HEK293 (cell line): ENCODE results near the gene SLC16A6.
A peak's percentile ranks its signal among the peaks of the same experiment; 100 is the strongest.
"Not testable (repeated sequence)": the region's sequence is repeated elsewhere in the genome, so short reads cannot be mapped to it uniquely, and the experiment has no call there.

Experiments
- CTCF ChIA-PET: fragments of 350-600 bp; formaldehyde crosslinking; extraction: SDS; loops from one replicate; lab custom pipeline; 2021; ENCODE audit warnings: antibody characterized with exemption; lab: Yijun Ruan, JAX
- POLR2A ChIA-PET: fragments of 300-600 bp; formaldehyde crosslinking; extraction: SDS; loops from one replicate; lab custom pipeline; 2020; ENCODE audit warnings: antibody characterized with exemption, inconsistent platforms; lab: Yijun Ruan, JAX
- H3K27ac ChIP-seq: fragments of 200-500 bp; sonication (Bioruptor generic); 2 replicates; pipeline ENCODE4 v1.5.1; 2014; ENCODE audit warnings: low read depth, low read length, control low read depth, inconsistent platforms; ENCODE audit errors: extremely low read depth
- H3K36me3 ChIP-seq, 2 experiments: fragments of 200-500 bp in 1 of 2; sonication (Bioruptor generic) in 1 of 2; 1 replicate in 1 of 2; 2 replicates in 1 of 2; pipeline ENCODE4 v1.5.1; 2014 to 2017; ENCODE audit warnings: inconsistent platforms in 2 of 2, low read length in 2 of 2; ENCODE audit not compliant: control insufficient read depth in 2 of 2, insufficient read depth in 1 of 2
- H3K4me1 ChIP-seq: fragments of 200-500 bp; sonication (Bioruptor generic); 2 replicates; pipeline ENCODE4 v1.5.1; 2014; ENCODE audit warnings: mild to moderate bottlenecking, low read length, inconsistent platforms; ENCODE audit not compliant: control insufficient read depth, insufficient read depth
- H3K4me3 ChIP-seq: 2 replicates; pipeline ENCODE4 v1.5.1; 2011; ENCODE audit warnings: low read depth, mild to moderate bottlenecking, control low read depth, low read length, moderate library complexity
- H3K9me3 ChIP-seq: fragments of 200-500 bp; sonication (Bioruptor generic); 2 replicates; pipeline ENCODE4 v1.5.1; 2014; ENCODE audit warnings: low read depth, low read length, inconsistent platforms; ENCODE audit not compliant: control insufficient read depth, insufficient read depth
- HOXA7 ChIP-seq: sonication (generic); formaldehyde crosslinking; IDR thresholded peaks from 2 replicates; pipeline ENCODE4 v1.8.1; 2022; ENCODE audit warnings: missing genetic modification reagents, borderline replicate concordance
- KLF8 ChIP-seq: fragments of 450-650 bp; formaldehyde crosslinking; IDR thresholded peaks from 2 replicates; pipeline ENCODE4 v1.5.1; 2016; ENCODE audit warnings: missing biosample characterization, missing genetic modification characterization
- SCRT2 ChIP-seq: fragments of 450-650 bp; formaldehyde crosslinking; IDR thresholded peaks from 2 replicates; pipeline ENCODE4 v1.5.1; 2016; ENCODE audit warnings: missing biosample characterization, missing genetic modification characterization
- YY2 ChIP-seq: fragments of 450-650 bp; formaldehyde crosslinking; IDR thresholded peaks from 2 replicates; pipeline ENCODE4 v1.5.1; 2016; ENCODE audit warnings: missing biosample characterization, missing genetic modification characterization
- ZNF248 ChIP-seq: fragments of 450-650 bp; formaldehyde crosslinking; IDR thresholded peaks from 2 replicates; pipeline ENCODE4 v1.5.1; 2017; ENCODE audit warnings: missing biosample characterization, missing genetic modification characterization
- ZNF311 ChIP-seq: fragments of 450-650 bp; formaldehyde crosslinking; IDR thresholded peaks from 2 replicates; pipeline ENCODE4 v1.5.1; 2017; ENCODE audit warnings: missing biosample characterization, missing genetic modification characterization, borderline replicate concordance
- ZNF501 ChIP-seq: fragments of 450-650 bp; formaldehyde crosslinking; IDR thresholded peaks from 2 replicates; pipeline ENCODE4 v1.5.1; 2016; ENCODE audit warnings: missing biosample characterization, missing genetic modification characterization
- ZNF621 ChIP-seq: fragments of 450-650 bp; formaldehyde crosslinking; IDR thresholded peaks from 2 replicates; pipeline ENCODE4 v1.5.1; 2017; ENCODE audit warnings: missing biosample characterization, missing genetic modification characterization
- TF ChIP-seq, protein P1 (sequence below): fragments of 450-650 bp; formaldehyde crosslinking; IDR thresholded peaks from 2 replicates; pipeline ENCODE4 v1.5.1; 2017; ENCODE audit warnings: missing biosample characterization, missing genetic modification characterization
- TF ChIP-seq, protein P2 (sequence below): fragments of 450-650 bp; formaldehyde crosslinking; IDR thresholded peaks from 2 replicates; pipeline ENCODE4 v1.5.1; 2017; ENCODE audit warnings: missing biosample characterization, mild to moderate bottlenecking, missing genetic modification characterization, moderate library complexity
- TF ChIP-seq, protein P3 (sequence below): fragments of 450-650 bp; IDR thresholded peaks from 2 replicates; pipeline ENCODE4 v1.5.1; 2018; ENCODE audit warnings: missing biosample characterization, missing genetic modification characterization

The SLC16A6 gene

DNA sequence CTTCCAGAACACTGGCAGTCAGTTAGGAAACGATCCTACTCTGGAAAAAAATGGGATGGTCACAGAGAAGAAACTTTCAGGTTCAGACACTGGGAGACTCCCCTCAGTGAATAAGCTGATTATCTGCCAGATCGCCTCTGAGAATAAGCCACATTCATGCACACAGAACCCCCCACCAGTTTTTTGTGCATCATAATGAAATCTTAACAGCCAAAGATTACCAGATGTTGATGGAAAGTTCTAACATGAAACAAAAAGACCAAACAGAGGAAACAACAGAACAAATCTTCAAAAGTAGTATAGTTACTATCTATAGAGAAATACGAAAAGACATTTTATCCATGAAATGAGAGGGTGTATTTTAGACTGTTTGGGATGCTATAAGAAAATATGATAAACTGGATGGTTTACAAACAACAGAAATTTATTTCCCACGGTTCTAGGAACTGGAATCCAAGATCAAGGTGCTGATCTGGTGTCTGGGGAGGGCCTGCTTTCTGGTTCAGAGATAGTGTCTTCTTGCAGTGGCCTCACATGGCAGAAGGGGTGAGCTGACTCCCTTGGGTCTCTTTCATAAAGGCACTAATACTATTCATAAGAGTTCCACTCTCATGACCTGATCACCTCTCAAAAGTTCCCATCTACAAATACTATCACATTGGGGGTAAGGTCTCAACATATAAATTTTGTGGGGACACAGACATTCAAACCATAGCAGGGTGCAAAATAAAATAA is 51.1 kb downstream of the SLC16A6 start (continued):
- TF ChIP-seq, protein P1, sequence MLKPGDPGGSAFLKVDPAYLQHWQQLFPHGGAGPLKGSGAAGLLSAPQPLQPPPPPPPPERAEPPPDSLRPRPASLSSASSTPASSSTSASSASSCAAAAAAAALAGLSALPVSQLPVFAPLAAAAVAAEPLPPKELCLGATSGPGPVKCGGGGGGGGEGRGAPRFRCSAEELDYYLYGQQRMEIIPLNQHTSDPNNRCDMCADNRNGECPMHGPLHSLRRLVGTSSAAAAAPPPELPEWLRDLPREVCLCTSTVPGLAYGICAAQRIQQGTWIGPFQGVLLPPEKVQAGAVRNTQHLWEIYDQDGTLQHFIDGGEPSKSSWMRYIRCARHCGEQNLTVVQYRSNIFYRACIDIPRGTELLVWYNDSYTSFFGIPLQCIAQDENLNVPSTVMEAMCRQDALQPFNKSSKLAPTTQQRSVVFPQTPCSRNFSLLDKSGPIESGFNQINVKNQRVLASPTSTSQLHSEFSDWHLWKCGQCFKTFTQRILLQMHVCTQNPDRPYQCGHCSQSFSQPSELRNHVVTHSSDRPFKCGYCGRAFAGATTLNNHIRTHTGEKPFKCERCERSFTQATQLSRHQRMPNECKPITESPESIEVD (tag by site-specific recombination): no peak

DNA sequence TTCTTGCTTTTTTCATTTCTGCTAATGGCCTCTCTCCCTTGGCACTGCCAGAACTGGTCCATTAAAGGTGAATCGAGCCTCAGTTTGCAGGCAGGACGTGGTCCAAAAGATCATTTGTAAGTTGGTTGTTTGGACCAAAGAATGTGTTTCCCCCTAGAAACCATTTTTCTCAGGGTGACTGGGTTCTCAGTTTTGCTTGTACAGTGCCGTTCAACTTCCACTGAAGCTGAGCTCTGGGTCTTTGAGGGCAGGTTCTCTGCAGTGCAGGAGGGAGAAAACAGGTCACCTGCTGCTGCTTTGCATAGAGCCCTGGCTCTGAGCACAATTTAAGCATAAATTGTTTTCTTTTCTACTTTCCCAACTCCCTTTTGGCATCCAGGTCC is 52.1 kb downstream of the SLC16A6 start:
- ChIA-PET CTCF (interaction anchor here (1.1 to 1.3 kb wide), 2 partner anchors 38 to 160 kb away, joined by 3 to 4 read pairs; no protein-coding TSS in a partner anchor), POLR2A (no interaction called here)
- TF ChIP-seq, protein P2, sequence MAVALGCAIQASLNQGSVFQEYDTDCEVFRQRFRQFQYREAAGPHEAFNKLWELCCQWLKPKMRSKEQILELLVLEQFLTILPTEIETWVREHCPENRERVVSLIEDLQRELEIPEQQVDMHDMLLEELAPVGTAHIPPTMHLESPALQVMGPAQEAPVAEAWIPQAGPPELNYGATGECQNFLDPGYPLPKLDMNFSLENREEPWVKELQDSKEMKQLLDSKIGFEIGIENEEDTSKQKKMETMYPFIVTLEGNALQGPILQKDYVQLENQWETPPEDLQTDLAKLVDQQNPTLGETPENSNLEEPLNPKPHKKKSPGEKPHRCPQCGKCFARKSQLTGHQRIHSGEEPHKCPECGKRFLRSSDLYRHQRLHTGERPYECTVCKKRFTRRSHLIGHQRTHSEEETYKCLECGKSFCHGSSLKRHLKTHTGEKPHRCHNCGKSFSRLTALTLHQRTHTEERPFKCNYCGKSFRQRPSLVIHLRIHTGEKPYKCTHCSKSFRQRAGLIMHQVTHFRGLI (tag by site-specific recombination): no peak
- TF ChIP-seq ZNF501 (tag by site-specific recombination) (no peak), ZNF621 (tag by site-specific recombination) (no peak), KLF8 (tag by site-specific recombination) (no peak)
- no peaks in the 10 kb centered on the region; the same call in none of the 2 replicates for H3K9me3 ChIP-seq
- H3K4me1 ChIP-seq: no peaks in the 10 kb centered on the region
- H3K36me3 ChIP-seq: no peaks in the 10 kb centered on the region
- no peak overlapping the region for H3K4me3 ChIP-seq
- H3K27ac ChIP-seq: no peak overlapping the region

DNA sequence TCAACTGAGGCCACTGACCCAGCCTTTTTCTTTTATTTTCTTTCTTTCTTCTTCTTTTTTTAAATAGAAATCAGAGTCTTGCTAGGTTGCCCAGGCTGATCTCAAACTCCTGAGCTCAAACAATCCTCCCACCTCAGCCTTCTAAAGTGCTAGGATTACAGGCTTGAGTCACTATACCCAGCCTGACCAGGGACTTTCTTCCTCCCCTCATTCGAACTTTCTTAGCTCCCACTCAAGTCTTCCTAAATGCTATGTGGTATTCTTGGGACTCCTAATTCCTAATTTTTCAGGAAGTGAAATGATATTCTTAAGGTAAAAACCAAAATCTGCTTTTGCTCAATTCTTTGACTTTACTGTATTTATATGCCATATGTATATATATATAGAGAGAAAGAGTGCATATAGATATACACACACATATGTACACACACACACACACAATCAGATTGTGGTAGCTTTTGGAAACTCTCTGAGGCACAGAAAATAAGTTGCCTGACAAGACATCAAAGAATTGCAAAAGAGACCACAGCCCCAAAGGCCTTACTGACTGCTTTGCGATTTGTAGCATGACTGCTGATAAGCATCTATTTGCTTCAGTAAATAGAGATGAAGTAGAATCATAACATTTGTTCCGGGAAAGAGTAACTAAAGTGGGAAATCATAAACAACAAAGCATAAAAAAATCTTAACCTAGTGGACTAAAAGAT is 52.6 kb downstream of the SLC16A6 start:
- Histone ChIP-seq H3K27ac (no peak overlapping the region), H3K4me1 (no peaks in the 10 kb centered on the region), H3K9me3 (no peaks in the 10 kb centered on the region; the same call in none of the 2 replicates), H3K4me3 (no peak overlapping the region)
- ChIA-PET POLR2A (interaction anchor here (2.5 kb wide), 1 partner anchor 9 kb away, joined by 13 read pairs; the partner anchor contains the start of gene AMZ2), CTCF (interaction anchor here (1.3 kb wide), 1 partner anchor 160 kb away, joined by 3 read pairs; no protein-coding TSS in a partner anchor)
- TF ChIP-seq, protein P3, sequence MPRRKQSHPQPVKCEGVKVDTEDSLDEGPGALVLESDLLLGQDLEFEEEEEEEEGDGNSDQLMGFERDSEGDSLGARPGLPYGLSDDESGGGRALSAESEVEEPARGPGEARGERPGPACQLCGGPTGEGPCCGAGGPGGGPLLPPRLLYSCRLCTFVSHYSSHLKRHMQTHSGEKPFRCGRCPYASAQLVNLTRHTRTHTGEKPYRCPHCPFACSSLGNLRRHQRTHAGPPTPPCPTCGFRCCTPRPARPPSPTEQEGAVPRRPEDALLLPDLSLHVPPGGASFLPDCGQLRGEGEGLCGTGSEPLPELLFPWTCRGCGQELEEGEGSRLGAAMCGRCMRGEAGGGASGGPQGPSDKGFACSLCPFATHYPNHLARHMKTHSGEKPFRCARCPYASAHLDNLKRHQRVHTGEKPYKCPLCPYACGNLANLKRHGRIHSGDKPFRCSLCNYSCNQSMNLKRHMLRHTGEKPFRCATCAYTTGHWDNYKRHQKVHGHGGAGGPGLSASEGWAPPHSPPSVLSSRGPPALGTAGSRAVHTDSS (tag by site-specific recombination): no peak
- TF ChIP-seq YY2 (tag by site-specific recombination) (no peak), ZNF248 (tag by site-specific recombination) (no peak), HOXA7 (CRISPR knock-in tag) (no peak), ZNF311 (tag by site-specific recombination) (no peak)
- TF ChIP-seq, all 188 proteins: peak for 0
- H3K36me3 ChIP-seq: no peaks in the 10 kb centered on the region

DNA sequence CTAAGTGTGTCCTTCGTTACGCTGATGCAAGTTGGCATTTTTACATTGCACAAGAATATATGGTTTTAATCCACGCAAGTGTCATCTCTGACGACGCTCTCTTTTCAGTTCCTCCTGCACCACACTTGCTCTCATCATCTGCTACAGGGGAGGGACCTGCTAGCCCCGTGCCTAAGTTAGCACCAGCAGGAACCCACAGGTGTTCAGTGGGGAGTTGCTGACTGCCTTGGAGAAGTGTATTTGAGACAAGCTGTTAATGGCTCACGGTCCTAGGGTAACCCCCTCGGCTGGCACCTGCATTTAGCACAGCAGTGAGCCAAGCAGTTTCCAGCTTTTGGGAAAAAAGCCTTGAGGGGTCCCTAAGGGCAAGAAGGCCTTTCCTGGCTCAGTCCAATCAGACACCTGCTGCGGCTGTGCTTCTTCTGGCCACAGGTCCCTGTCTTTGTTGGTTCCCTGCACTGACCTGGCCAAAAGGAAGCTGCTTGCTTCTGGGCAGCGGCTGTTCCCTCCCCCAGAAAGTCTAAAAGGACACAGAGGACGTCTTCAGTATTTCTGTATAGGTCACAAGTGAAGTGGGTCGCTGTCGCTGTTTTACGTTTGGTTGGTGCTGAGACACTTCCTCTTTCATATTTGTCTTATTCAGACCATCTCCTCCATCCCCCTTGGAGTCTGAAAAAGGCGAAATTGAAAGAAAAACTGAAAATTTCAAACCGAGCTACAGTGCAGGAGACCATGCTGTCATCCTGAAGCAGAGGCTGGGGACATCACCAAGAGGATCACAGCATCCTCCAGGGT is 53.4 kb downstream of the SLC16A6 start:
- not testable (repeated sequence) for H3K36me3 ChIP-seq
- 0 out of 2 replicates have a peak, but pooled peaks have one; percentile 25 for TF ChIP-seq SCRT2 (tag by site-specific recombination)
- TF ChIP-seq, all 188 proteins: peak for 1; not testable (repeated sequence) for 187
- ChIA-PET POLR2A (interaction anchor here (2.5 kb wide), 1 partner anchor 10 kb away, joined by 13 read pairs; the partner anchor contains the start of gene AMZ2), CTCF (interaction anchor here (1.2 to 1.3 kb wide), 2 partner anchors 161 to 220 kb away, joined by 3 to 4 read pairs; no protein-coding TSS in a partner anchor)
- not testable (repeated sequence) for H3K27ac ChIP-seq, H3K9me3 ChIP-seq, H3K4me1 ChIP-seq, H3K4me3 ChIP-seq
